K562 (cell line): ENCODE measurements around the gene GYPA. TPM values are rescaled to one million over a fixed set of nuclear protein-coding genes. Genes with fewer than 3 reads are reported as not detected.
A peak's percentile ranks its signal among the peaks of the same experiment; 100 is the strongest.
"Not testable (repeated sequence)": the region's sequence is repeated elsewhere in the genome, so short reads cannot be mapped to it uniquely, and the experiment has no call there.

Experiments
- BCOR ChIP-seq: fragments of 450-650 bp; IDR thresholded peaks from 2 replicates; pipeline ENCODE4 v1.6.1; 2016
- HLTF ChIP-seq: fragments of 450-650 bp; IDR thresholded peaks from 2 replicates; pipeline ENCODE4 v1.6.1; 2016
- MEIS2 ChIP-seq: fragments of 450-650 bp; IDR thresholded peaks from 2 replicates; pipeline ENCODE4 v1.6.1; 2014; ENCODE audit warnings: mild to moderate bottlenecking; ENCODE audit not compliant: partially characterized antibody
- NCOA4 ChIP-seq: fragments of 450-650 bp; IDR thresholded peaks from 2 replicates; pipeline ENCODE4 v1.6.1; 2018; ENCODE audit warnings: mild to moderate bottlenecking; ENCODE audit not compliant: partially characterized antibody
- POLR2A ChIP-seq: fragments of 450-650 bp; conservative IDR thresholded peaks from 2 replicates; pipeline ENCODE4 v1.6.1; 2016
- SMARCA5 ChIP-seq: fragments of 450-650 bp; IDR thresholded peaks from 2 replicates; pipeline ENCODE4 v1.6.1; 2016
- ZBTB2 ChIP-seq: fragments of 450-650 bp; IDR thresholded peaks from 2 replicates; pipeline ENCODE4 v1.6.1; 2016; ENCODE audit warnings: antibody characterized with exemption
- ZEB2 ChIP-seq: fragments of 450-650 bp; IDR thresholded peaks from 2 replicates; pipeline ENCODE4 v1.6.1; 2016
- ZNF280A ChIP-seq: fragments of 450-650 bp; IDR thresholded peaks from 2 replicates; pipeline ENCODE4 v1.6.1; 2018; ENCODE audit warnings: mild to moderate bottlenecking, low read depth; ENCODE audit not compliant: partially characterized antibody
- polyA plus RNA-seq, 8 experiments: library from polyadenylated mRNA; depleted of rRNA in 4 of 8; stranded (reverse) in 5 of 8; unstranded in 3 of 8; fragments of >200 nt; fragmentation: Nextera tagmentation in 2 of 8; fragmentation: Illumina TruSeq in 1 of 8; extraction: Ambion mirVana in 2 of 8; extraction: Trizol in 1 of 8; gene quantifications; 2 replicates each; pipeline versions ENCODE4 v1.2.1 to v1.2.3, GENCODE V29; 2011 to 2014; ENCODE audit warnings: inconsistent platforms in 1 of 8, missing spikeins in 1 of 8
- total RNA-seq, 7 experiments: library from RNA; depleted of rRNA in 6 of 7; stranded (reverse); fragments of >200 nt in 6 of 7; fragmentation: Illumina TruSeq in 2 of 7; extraction: Trizol in 2 of 7; gene quantifications; 2 replicates each; pipeline versions ENCODE4 v1.2.1 to v1.2.3, GENCODE V29; 2011 to 2021; ENCODE audit warnings: low replicate concordance in 1 of 7
- TF ChIP-seq, protein P1 (sequence below), 2 experiments: fragments of 450-650 bp in 1 of 2; sonication (generic) in 1 of 2; formaldehyde crosslinking in 1 of 2; IDR thresholded peaks; 2 replicates each; pipeline versions ENCODE4 v1.7.1 to v1.9.0; 2016 to 2022; ENCODE audit warnings: inconsistent platforms in 1 of 2, mild to moderate bottlenecking in 1 of 2, missing genetic modification reagents in 1 of 2
- TF ChIP-seq, protein P2 (sequence below): fragments of 450-650 bp; IDR thresholded peaks from 2 replicates; pipeline ENCODE4 v1.6.1; 2016
- TF ChIP-seq, protein P3 (sequence below): fragments of 450-650 bp; IDR thresholded peaks from 2 replicates; pipeline ENCODE4 v1.6.1; 2017; ENCODE audit warnings: antibody characterized with exemption

The GYPA gene
- total and polyA plus RNA-seq, 9 of the 15 experiments (the other 6 are each of a cell fraction or from before 2014, with no cell fraction given): 35.3 to 278 (median 122) TPM

DNA sequence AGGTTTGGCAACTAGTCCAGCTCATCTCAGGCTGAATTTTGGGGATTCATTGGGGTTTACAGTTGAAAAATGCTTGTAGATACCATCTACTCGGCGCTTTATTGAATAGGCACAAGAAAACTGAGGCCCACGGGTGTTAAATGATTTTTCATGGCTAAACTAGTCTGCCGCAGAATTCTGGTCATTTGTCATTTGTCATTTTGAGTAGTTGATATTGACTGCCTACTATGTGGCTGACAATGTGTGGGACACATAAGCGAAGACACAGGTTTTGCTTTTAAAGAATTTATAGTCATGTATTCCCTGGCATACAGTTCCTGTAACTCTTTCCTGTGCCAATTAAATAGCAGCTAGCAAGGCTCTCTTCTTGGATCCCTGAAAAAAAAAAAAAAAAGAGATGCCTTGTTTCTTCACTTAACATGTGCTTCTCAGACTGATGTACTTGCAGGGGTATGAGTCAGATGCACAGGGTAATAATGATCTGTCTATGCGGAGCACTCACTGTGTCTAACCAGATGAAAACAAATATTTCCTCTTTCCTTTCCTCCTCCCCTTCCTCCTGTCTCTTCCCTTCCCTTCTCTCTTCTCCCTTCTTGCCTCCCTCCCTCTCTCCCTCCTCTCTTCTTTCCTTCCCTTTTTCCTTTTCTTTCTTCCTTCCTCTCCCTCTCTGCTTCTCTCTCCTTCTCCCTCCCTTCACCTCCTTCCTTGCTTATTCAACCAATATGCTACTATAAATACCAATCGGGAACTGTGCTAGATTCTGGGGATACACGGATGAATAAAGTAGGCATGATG, 3.2 kb downstream of the GYPA start (continued):
- TF ChIP-seq, protein P1, sequence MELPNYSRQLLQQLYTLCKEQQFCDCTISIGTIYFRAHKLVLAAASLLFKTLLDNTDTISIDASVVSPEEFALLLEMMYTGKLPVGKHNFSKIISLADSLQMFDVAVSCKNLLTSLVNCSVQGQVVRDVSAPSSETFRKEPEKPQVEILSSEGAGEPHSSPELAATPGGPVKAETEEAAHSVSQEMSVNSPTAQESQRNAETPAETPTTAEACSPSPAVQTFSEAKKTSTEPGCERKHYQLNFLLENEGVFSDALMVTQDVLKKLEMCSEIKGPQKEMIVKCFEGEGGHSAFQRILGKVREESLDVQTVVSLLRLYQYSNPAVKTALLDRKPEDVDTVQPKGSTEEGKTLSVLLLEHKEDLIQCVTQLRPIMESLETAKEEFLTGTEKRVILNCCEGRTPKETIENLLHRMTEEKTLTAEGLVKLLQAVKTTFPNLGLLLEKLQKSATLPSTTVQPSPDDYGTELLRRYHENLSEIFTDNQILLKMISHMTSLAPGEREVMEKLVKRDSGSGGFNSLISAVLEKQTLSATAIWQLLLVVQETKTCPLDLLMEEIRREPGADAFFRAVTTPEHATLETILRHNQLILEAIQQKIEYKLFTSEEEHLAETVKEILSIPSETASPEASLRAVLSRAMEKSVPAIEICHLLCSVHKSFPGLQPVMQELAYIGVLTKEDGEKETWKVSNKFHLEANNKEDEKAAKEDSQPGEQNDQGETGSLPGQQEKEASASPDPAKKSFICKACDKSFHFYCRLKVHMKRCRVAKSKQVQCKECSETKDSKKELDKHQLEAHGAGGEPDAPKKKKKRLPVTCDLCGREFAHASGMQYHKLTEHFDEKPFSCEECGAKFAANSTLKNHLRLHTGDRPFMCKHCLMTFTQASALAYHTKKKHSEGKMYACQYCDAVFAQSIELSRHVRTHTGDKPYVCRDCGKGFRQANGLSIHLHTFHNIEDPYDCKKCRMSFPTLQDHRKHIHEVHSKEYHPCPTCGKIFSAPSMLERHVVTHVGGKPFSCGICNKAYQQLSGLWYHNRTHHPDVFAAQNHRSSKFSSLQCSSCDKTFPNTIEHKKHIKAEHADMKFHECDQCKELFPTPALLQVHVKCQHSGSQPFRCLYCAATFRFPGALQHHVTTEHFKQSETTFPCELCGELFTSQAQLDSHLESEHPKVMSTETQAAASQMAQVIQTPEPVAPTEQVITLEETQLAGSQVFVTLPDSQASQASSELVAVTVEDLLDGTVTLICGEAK (IDR thresholded peaks at IDR 0.05): 0 out of 2 replicates have a peak, but pooled peaks have one; percentile 47
- TF ChIP-seq, protein P1 (CRISPR knock-in tag; IDR thresholded peaks at IDR 0.05): not testable (repeated sequence)
- peak; percentile 49 for TF ChIP-seq NCOA4
- TF ChIP-seq, protein P2, sequence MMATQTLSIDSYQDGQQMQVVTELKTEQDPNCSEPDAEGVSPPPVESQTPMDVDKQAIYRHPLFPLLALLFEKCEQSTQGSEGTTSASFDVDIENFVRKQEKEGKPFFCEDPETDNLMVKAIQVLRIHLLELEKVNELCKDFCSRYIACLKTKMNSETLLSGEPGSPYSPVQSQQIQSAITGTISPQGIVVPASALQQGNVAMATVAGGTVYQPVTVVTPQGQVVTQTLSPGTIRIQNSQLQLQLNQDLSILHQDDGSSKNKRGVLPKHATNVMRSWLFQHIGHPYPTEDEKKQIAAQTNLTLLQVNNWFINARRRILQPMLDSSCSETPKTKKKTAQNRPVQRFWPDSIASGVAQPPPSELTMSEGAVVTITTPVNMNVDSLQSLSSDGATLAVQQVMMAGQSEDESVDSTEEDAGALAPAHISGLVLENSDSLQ: peak; percentile 36; the same call in 1 of the 2 replicates
- peak; percentile 67 for TF ChIP-seq SMARCA5
- TF ChIP-seq ZEB2: 0 out of 2 replicates have a peak, but pooled peaks have one; percentile 14
- TF ChIP-seq, protein P3, sequence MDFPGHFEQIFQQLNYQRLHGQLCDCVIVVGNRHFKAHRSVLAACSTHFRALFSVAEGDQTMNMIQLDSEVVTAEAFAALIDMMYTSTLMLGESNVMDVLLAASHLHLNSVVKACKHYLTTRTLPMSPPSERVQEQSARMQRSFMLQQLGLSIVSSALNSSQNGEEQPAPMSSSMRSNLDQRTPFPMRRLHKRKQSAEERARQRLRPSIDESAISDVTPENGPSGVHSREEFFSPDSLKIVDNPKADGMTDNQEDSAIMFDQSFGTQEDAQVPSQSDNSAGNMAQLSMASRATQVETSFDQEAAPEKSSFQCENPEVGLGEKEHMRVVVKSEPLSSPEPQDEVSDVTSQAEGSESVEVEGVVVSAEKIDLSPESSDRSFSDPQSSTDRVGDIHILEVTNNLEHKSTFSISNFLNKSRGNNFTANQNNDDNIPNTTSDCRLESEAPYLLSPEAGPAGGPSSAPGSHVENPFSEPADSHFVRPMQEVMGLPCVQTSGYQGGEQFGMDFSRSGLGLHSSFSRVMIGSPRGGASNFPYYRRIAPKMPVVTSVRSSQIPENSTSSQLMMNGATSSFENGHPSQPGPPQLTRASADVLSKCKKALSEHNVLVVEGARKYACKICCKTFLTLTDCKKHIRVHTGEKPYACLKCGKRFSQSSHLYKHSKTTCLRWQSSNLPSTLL: peak; percentile 41; the same call in 1 of the 2 replicates
- peak; percentile 62 for TF ChIP-seq MEIS2
- TF ChIP-seq ZNF280A: peak; percentile 36
- peak; percentile 58 for TF ChIP-seq BCOR
- TF ChIP-seq HLTF: peak; percentile 96
- 0 out of 2 replicates have a peak, but pooled peaks have one; percentile 36 for TF ChIP-seq POLR2A
- peak; percentile 74; the same call in 1 of the 2 replicates for TF ChIP-seq ZBTB2
